ENCODE measurements around the gene PCNX2.
A peak's percentile ranks its signal among the peaks of the same experiment; 100 is the strongest.

The PCNX2 gene

DNA sequence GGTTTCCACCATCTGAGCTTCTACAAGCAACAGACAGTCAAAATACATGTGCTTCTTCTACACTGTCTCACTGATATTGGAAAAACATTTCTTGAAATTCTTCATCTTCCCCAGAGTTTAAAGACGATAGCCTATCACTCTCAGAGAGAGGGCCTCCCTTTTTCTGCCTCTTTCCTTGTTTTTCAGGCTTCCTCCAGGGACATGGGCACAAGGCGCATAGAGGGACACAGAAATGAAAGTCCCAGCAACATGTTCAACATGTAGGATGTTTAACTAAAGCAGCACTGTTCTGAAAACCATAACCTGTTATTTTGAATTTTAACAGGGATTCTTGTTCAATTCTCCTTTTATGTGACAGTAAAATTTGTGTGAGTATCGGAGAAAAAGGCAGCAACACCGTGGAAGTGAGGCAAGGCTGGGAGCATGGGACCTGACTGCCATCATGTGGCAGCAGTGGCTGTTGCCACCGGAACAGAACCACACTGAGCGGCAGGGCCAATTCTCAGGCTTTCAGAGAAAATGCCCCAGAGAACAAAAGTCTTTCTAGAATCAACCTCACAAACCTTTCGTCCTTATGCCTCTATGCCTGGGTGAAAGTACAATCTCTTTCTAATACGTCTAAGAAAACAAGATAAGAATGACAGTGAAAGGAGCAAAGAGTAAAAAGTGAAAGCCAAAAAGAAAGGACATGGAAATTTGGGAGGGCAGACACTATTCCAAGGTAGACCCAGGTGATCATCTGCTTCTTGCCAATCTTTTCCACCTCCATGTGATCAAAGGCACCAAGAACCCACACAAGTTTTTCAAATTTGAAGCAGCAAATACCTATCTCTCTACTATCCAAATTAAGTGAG lies 54.5 kb downstream of the PCNX2 start:
- Mint-ChIP-seq H3K9me3 (no peaks in the 10 kb centered on the region), H3K4me1 (peaks cover 5% of the 10 kb centered on the region), H3K4me3 (no peak overlapping the region), H3K27ac (peak overlapping the region; percentile 6), H3K27me3 (no peaks in the 10 kb centered on the region), H3K36me3 (peaks cover 9% of the 10 kb centered on the region)
- CTCF ChIA-PET = no interaction called here
- peak; percentile 50 for DNase-seq

DNA sequence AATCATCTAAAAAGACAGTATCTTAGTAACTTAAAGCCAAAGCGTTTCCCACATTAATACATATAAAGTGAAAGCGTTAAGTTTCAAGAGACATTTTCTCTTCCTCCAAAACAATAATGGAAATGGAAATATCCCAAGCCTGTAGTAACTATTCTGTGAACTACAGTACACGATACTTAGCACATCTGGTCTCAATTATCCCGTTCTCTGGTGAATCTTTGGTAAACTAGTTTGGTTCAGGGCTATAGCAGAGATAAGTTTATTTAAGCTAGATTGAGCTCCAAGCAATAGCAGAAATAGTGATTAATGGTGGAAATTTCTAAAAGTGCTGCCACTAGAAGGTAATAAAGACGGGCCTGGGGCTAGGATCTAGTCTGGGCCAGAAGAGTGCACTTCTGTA lies 55.2 kb downstream of the PCNX2 start:
- Mint-ChIP-seq H3K27ac (no peak overlapping the region), H3K9me3 (no peaks in the 10 kb centered on the region), H3K36me3 (peaks cover 12% of the 10 kb centered on the region), H3K4me1 (peaks cover 4% of the 10 kb centered on the region), H3K4me3 (no peak overlapping the region), H3K27me3 (no peaks in the 10 kb centered on the region)
- CTCF ChIA-PET = no interaction called here
- no peak for DNase-seq

DNA sequence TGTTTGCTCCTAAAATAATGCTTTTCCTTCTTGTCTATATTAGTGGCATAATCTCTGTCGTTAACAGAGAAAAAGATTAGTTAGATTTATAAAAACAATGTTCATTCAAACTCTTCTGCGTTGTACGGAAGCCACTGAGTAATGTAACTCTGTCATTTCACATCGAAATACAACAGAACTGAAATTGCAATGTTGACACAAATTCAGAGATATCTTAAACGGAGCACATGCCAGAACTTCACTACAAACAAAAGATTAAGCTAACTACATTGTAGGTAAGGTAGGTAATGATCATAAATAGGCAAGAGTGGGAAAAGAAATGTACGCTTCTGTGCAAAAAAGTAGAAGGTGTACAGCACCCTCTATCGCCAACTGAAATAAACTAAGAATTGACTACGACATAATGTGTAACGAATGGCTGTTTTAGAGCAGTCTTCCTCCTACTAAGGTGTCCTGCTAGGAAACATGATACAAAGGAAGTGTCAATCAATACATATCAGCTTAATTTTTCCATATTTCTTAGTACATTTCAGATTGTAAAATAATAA lies 56.6 kb downstream of the PCNX2 start:
- H3K9me3 Mint-ChIP-seq = no peaks in the 10 kb centered on the region
- no peak overlapping the region for H3K27ac Mint-ChIP-seq
- H3K27me3 Mint-ChIP-seq = no peaks in the 10 kb centered on the region
- H3K4me3 Mint-ChIP-seq = no peak overlapping the region
- CTCF ChIA-PET = no interaction called here
- H3K36me3 Mint-ChIP-seq = peaks cover 11% of the 10 kb centered on the region
- DNase-seq = no peak
- no peaks in the 10 kb centered on the region for H3K4me1 Mint-ChIP-seq

DNA sequence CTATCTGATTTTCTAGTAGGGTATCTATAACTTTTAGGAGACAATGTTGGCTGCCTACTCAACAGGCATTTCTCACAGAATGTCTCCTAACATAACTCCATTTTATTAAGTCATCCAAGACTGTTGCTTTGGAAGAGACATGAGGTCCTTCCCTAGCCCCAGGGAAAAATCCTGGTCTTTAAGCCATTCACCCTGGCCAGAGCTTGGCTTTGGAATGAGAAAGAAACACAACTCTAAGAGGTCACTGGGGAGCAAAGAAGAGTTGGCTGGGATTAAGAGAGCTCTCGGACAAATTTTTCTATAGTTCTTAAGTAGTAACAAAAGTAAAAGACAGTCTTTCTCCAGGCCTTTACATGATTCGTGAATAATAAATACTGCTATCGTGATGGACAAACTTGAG lies 57.9 kb downstream of the PCNX2 start:
- Mint-ChIP-seq H3K27ac (no peak overlapping the region), H3K27me3 (no peaks in the 10 kb centered on the region), H3K9me3 (no peaks in the 10 kb centered on the region), H3K4me1 (no peaks in the 10 kb centered on the region), H3K4me3 (no peak overlapping the region), H3K36me3 (peaks cover 11% of the 10 kb centered on the region)
- no peak for DNase-seq
- CTCF ChIA-PET = no interaction called here

DNA sequence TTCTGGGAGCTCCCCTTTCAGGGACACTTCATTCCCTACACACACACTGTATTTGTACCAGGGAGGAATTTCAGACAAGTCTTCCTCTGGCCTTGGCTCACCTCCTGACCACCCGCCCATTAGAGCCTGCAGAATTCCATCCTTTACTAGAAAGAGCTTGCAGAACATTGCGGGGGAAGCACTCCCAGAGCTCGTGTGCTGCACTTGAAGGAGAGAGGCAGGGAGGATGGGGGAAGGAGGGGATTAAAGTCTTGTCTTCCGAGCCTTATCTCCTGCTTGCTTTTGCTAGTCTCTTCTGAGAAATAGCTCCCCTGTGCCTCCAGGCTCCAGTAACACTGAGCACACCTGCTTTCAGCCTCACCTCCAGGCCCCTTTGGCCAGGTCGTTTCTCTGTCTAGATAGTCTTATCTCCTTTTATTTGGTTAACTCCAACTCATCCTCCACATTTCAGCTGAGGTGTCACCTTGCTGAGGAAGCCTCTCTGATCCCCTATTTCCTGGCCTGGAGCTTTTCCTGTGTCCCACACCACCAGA lies 62.0 kb downstream of the PCNX2 start:
- Mint-ChIP-seq H3K36me3 (peaks cover 19% of the 10 kb centered on the region), H3K9me3 (no peaks in the 10 kb centered on the region), H3K27me3 (no peaks in the 10 kb centered on the region), H3K4me3 (no peak overlapping the region), H3K4me1 (peaks cover 6% of the 10 kb centered on the region), H3K27ac (no peak overlapping the region)
- CTCF ChIA-PET = interaction anchor here (0.6 kb wide), 1 partner anchor 1686 kb away, joined by 5 read pairs; no protein-coding TSS in a partner anchor
- DNase-seq = no peak

DNA sequence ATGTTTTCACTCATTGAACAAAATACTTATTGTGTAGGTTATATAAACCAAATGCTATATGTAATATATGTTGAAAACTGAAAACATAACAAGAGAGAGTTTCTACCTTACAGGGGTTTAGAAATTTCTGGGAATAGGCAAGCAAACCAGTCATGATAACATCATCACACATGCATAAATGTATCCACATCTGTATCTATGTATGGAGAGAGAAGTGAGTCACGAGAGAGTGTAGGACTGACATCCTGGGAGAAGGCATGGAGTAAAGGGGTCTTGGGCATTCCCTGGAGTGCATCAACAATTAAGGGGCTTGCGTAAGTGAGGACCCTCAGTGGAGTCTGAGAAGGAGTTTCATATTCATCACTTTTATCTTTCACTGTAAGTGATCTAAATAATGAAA lies 65.5 kb downstream of the PCNX2 start:
- Mint-ChIP-seq H3K9me3 (no peaks in the 10 kb centered on the region), H3K27ac (no peak overlapping the region), H3K36me3 (peaks cover 11% of the 10 kb centered on the region), H3K4me1 (peaks cover 7% of the 10 kb centered on the region), H3K27me3 (no peaks in the 10 kb centered on the region), H3K4me3 (no peak overlapping the region)
- DNase-seq = no peak
- CTCF ChIA-PET = no interaction called here

DNA sequence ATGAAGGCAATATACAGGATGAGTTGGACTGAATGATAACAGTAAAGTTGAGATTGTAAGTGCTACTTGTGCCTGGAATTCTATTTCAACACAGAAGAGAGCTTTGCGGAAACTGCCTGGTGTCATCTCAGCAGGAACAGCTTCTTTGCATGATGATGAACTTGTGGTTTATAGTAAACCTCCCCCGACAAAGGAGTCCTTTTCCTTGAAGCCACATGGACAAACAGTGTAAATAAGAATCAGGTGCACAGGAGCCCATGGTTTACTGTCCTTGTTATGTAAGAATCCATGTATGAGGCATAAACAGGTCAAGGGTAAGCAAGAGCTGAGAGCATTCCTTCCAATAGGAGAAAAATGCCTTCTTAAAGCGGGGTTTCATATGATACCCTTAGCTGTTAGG lies 66.2 kb downstream of the PCNX2 start:
- Mint-ChIP-seq H3K4me3 (no peak overlapping the region), H3K4me1 (peaks cover 7% of the 10 kb centered on the region)

DNA sequence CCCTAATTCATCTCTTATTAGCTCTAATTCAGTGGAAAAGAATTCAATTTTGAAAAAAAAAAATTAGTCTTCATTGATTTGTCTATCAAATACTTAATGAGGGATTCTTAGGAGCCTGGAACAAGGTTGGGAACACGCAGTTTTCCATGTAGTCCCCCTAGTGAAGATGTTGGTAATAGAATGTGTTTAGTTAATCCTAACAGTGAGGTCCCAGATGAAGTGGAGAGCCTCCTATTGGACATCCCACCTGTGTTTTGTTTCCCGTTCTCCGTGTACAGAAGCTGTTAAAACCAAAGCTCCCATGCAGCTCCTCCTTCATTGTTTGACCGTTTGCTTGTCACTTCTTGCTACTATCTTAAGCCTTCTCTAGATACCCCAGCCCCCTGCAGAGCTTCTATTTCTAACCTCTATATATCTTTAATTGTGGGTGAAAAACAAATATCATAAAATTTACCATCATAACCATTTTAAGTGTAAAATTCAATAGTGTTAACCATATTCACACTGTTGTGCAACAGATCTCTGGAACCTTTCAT lies 67.5 kb downstream of the PCNX2 start:
- H3K36me3 Mint-ChIP-seq = peaks cover 10% of the 10 kb centered on the region
- CTCF ChIA-PET = no interaction called here
- no peaks in the 10 kb centered on the region for H3K27me3 Mint-ChIP-seq
- no peak for DNase-seq
- H3K4me1 Mint-ChIP-seq = peaks cover 7% of the 10 kb centered on the region
- H3K9me3 Mint-ChIP-seq = no peaks in the 10 kb centered on the region
- H3K4me3 Mint-ChIP-seq = no peak overlapping the region
- no peak overlapping the region for H3K27ac Mint-ChIP-seq

More for the DNA sequence above, 66.2 kb downstream of the PCNX2 start:
- no peak for DNase-seq
- H3K9me3 Mint-ChIP-seq = no peaks in the 10 kb centered on the region
- no peaks in the 10 kb centered on the region for H3K27me3 Mint-ChIP-seq
- no peak overlapping the region for H3K27ac Mint-ChIP-seq
- CTCF ChIA-PET = no interaction called here
- H3K36me3 Mint-ChIP-seq = peaks cover 10% of the 10 kb centered on the region

DNA sequence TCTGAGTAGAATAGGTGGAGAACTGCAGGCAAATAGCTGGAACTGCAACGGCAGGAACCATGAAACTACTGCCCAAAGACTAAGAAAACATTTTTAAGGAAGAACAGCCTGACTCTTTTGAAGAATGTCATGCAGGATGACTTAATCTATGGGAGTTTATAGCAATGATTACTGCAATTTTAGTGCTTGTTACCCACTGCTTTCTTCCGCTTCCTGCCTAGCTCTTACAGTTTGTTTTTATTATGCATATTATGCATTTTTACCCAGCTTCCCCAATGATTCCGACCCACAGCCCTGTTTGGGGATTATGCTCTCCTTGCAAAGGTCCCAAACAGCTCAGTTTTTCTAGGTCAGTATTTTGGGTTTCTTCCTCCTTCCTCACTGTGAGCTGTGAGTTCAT lies 71.2 kb downstream of the PCNX2 start:
- peaks cover 6% of the 10 kb centered on the region for H3K4me1 Mint-ChIP-seq
- CTCF ChIA-PET = no interaction called here
- DNase-seq = no peak
- H3K27ac Mint-ChIP-seq = no peak overlapping the region
- no peak overlapping the region for H3K4me3 Mint-ChIP-seq
- peaks cover 13% of the 10 kb centered on the region for H3K36me3 Mint-ChIP-seq
- H3K9me3 Mint-ChIP-seq = no peaks in the 10 kb centered on the region
- H3K27me3 Mint-ChIP-seq = no peaks in the 10 kb centered on the region

DNA sequence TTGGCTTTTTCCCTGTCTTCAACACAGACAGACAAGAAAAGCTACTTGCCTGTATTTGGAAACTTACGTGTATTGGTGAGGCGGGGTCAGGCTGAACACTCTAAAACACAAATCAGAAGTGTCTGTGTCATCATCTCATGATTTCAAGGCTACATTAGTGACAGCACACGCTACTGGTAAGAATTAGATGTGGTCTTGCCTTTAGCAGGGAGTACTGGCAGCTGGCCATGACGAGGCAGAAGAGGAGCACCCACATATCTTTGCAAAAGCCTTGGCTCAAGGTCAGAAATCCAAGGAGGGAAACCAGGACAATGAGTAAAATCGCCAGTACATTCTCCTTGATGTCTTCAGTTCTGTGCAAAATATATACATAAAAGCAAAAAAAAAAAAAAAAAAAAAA lies 77.7 kb downstream of the PCNX2 start:
- CTCF ChIA-PET = no interaction called here
- Mint-ChIP-seq H3K36me3 (peaks cover 14% of the 10 kb centered on the region), H3K4me1 (no peaks in the 10 kb centered on the region), H3K27me3 (no peaks in the 10 kb centered on the region), H3K4me3 (no peak overlapping the region), H3K9me3 (no peaks in the 10 kb centered on the region), H3K27ac (no peak overlapping the region)
- DNase-seq = no peak

DNA sequence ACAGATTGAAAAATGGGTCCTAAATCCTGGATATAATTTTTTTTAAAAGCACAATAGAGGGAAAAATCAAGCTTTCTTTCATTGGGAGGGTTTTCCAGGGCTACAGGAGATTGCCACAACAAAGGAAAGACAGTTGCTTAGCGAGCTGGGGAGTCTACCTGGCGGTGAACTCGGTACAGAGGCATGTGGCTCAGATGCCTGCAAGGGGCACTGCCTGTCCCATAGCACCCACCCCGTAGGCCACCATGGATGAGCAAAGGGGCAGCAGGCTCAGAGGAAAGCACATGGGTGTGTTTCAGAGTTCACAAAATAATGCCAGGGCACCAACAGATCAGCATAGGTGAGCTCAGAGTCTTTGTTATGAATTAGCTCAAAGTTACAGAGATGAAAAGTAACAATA lies 79.5 kb downstream of the PCNX2 start:
- Mint-ChIP-seq H3K4me3 (no peak overlapping the region), H3K27me3 (no peaks in the 10 kb centered on the region), H3K27ac (no peak overlapping the region), H3K4me1 (no peaks in the 10 kb centered on the region), H3K36me3 (peaks cover 14% of the 10 kb centered on the region), H3K9me3 (no peaks in the 10 kb centered on the region)
- DNase-seq = no peak
- CTCF ChIA-PET = interaction anchor here (1.0 kb wide), 1 partner anchor 39 kb away, joined by 3 read pairs; no protein-coding TSS in a partner anchor

DNA sequence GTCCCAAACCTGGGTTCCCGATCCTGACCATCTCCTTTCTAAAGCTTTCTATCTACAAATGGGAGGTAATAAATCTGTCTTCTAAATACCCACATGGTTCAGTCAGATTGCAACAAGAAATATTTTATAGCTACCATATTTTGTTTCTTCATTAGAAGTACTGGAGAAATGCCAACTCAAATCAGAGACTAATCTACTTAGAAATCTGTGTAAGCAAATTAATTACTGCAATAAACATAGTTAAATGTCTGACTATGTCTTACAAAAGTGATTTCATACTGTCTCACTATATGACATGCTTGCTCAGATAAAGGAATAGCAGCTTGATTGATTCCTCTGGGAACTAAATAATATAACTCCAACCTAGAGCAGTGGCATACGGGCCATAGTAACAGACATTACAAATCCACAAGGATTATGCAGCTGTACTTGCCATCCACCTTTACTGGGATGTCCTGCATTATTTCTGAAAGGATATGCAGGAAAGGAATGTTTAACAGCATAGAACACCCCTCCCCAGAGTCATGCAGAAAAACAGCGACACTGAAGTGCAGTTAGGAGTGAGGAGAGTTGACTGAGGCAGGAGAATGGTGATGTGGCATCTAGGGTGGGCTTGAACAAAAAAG lies 80.3 kb downstream of the PCNX2 start:
- CTCF ChIA-PET = no interaction called here
- Mint-ChIP-seq H3K4me3 (no peak overlapping the region), H3K27me3 (no peaks in the 10 kb centered on the region), H3K27ac (no peak overlapping the region), H3K9me3 (no peaks in the 10 kb centered on the region), H3K4me1 (no peaks in the 10 kb centered on the region), H3K36me3 (peaks cover 10% of the 10 kb centered on the region)
- no peak for DNase-seq

DNA sequence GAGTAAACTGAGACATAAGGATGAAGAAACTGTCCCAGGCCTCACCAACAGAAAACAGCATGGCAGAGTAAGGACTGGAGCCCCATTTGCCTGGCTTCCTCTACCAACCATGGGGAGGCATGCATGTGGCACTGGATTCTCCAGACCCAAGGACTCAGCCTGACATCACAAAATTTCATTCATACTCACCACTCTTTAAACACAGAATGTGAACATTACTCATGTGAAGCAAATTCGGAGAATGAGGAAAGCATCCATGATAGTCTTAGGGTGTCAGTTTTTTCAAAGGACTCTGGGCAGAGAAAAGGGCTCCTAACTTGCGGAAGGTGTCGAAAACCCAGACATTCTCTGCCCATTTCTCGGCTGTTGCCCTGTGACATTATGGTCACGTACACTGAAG lies 83.9 kb downstream of the PCNX2 start:
- peaks cover 12% of the 10 kb centered on the region for H3K36me3 Mint-ChIP-seq
- no peaks in the 10 kb centered on the region for H3K4me1 Mint-ChIP-seq
- CTCF ChIA-PET = no interaction called here
- no peak for DNase-seq
- H3K4me3 Mint-ChIP-seq = no peak overlapping the region
- H3K27me3 Mint-ChIP-seq = no peaks in the 10 kb centered on the region
- no peaks in the 10 kb centered on the region for H3K9me3 Mint-ChIP-seq
- no peak overlapping the region for H3K27ac Mint-ChIP-seq

DNA sequence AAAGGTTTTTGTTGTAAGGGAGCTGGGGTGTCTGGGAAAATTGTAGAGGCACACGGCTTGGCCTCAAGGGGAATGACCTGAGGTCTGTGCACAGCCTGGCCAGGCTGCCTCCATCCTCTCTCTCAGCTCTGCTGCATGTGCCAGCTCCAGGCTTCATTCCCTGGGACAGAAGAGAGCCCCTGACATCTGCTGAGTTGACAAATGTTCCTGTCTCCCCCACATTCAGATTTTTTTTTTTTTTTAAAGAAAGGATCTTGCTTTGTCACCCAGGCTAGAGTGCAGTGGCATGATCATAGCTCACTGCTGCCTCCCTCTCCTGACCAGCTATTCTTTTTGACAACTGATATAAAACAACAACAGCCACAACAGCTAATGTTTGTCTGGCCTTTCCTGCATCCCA lies 84.4 kb downstream of the PCNX2 start:
- Mint-ChIP-seq H3K27me3 (no peaks in the 10 kb centered on the region), H3K27ac (no peak overlapping the region), H3K36me3 (peaks cover 15% of the 10 kb centered on the region), H3K4me1 (no peaks in the 10 kb centered on the region), H3K4me3 (no peak overlapping the region), H3K9me3 (no peaks in the 10 kb centered on the region)
- no peak for DNase-seq
- CTCF ChIA-PET = no interaction called here

DNA sequence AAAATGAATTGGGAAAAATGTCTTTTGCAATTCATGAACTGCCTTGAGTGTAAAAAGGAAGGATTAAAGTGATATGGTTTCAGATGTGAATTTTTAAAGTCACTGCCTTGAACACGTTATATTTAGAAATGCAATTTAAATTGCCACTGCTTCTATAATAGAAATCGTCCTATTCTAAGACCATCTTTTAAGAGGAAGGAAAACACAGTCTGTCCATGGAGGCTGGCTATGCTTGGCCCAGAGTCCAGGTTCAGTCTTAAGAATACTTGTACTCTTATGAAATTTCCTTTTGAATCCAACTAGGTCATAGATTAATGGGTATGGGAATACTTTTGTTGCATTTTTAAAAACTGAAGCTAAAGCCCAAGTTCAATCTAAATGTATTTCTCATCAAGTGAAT lies 86.0 kb downstream of the PCNX2 start:
- Mint-ChIP-seq H3K4me1 (no peaks in the 10 kb centered on the region), H3K4me3 (no peak overlapping the region), H3K27ac (no peak overlapping the region), H3K9me3 (no peaks in the 10 kb centered on the region), H3K36me3 (peaks cover 15% of the 10 kb centered on the region), H3K27me3 (no peaks in the 10 kb centered on the region)
- DNase-seq = no peak
- CTCF ChIA-PET = no interaction called here
